Liver (tissue), 9 donors: ENCODE results near the gene UIMC1. TPM values are rescaled to one million over a fixed set of nuclear protein-coding genes. Genes with fewer than 3 reads are reported as not detected.
"Not testable (repeated sequence)": the region's sequence is repeated elsewhere in the genome, so short reads cannot be mapped to it uniquely, and the experiment has no call there.

Experiments used
- DNase-seq: peaks from one replicate; pipeline ENCODE4 v3.0.0-alpha.2; 2017; ENCODE audit warnings: low spot score
- H3K27ac ChIP-seq, 2 donors: one replicate each; pipeline ENCODE4 v1.7.0; 2013; ENCODE audit warnings: inconsistent platforms in 2 of 2, low read length in 2 of 2, control low read depth in 1 of 2, low read depth in 1 of 2, mild to moderate bottlenecking in 1 of 2
- H3K27me3 ChIP-seq, 4 donors: one replicate each; pipeline versions ENCODE4 v1.6.1 to v1.7.0; 2013; ENCODE audit warnings: low read length in 3 of 4, inconsistent platforms in 1 of 4, mild to moderate bottlenecking in 1 of 4, moderate library complexity in 1 of 4; ENCODE audit not compliant: control insufficient read depth in 4 of 4, insufficient read depth in 4 of 4
- H3K36me3 ChIP-seq, 4 donors: one replicate each; pipeline versions ENCODE4 v1.6.1 to v1.7.0; 2013; ENCODE audit warnings: low read length in 3 of 4, mild to moderate bottlenecking in 3 of 4, low read depth in 1 of 4, moderate library complexity in 1 of 4; ENCODE audit not compliant: control insufficient read depth in 4 of 4, insufficient read depth in 3 of 4
- H3K4me1 ChIP-seq, 4 donors: one replicate each; pipeline versions ENCODE4 v1.6.1 to v1.7.0; 2013; ENCODE audit warnings: low read length in 3 of 4, mild to moderate bottlenecking in 3 of 4, moderate library complexity in 1 of 4; ENCODE audit not compliant: control insufficient read depth in 4 of 4, insufficient read depth in 4 of 4
- H3K4me3 ChIP-seq, 3 donors: one replicate each; pipeline versions ENCODE4 v1.6.1 to v1.7.0; 2013; ENCODE audit warnings: low read length in 3 of 3, control low read depth in 1 of 3, low read depth in 1 of 3, mild to moderate bottlenecking in 1 of 3
- H3K9ac ChIP-seq, 2 donors: one replicate each; pipeline ENCODE4 v1.7.0; 2013; ENCODE audit warnings: low read length in 2 of 2, mild to moderate bottlenecking in 2 of 2, moderate library complexity in 2 of 2, control low read depth in 1 of 2, low read depth in 1 of 2
- H3K9me3 ChIP-seq, 4 donors: one replicate each; pipeline versions ENCODE4 v1.6.1 to v1.7.0; 2013; ENCODE audit warnings: low read length in 3 of 4; ENCODE audit not compliant: control insufficient read depth in 4 of 4
- EGR1 ChIP-seq, 2 donors: IDR thresholded peaks; 2 replicates each; pipeline ENCODE4 v1.6.1; 2016 to 2018; ENCODE audit warnings: antibody characterized with exemption in 2 of 2, low read depth in 2 of 2
- FOXA2 ChIP-seq: IDR thresholded peaks from 2 replicates; pipeline ENCODE4 v1.6.1; 2016; ENCODE audit warnings: antibody characterized with exemption
- GABPA ChIP-seq, 2 donors: IDR thresholded peaks in 1 of 2; conservative IDR thresholded peaks in 1 of 2; 2 replicates each; pipeline ENCODE4 v1.6.1; 2016; ENCODE audit warnings: antibody characterized with exemption in 2 of 2, mild to moderate bottlenecking in 1 of 2, moderate library complexity in 1 of 2
- HNF4A ChIP-seq, 2 donors: conservative IDR thresholded peaks; 2 replicates each; pipeline ENCODE4 v1.6.1; 2016; ENCODE audit warnings: antibody characterized with exemption in 2 of 2, mild to moderate bottlenecking in 2 of 2
- HNF4G ChIP-seq: IDR thresholded peaks from 2 replicates; pipeline ENCODE4 v1.6.1; 2016; ENCODE audit warnings: antibody characterized with exemption
- MAX ChIP-seq: IDR thresholded peaks from 2 replicates; pipeline ENCODE4 v1.6.1; 2016; ENCODE audit warnings: antibody characterized with exemption
- NR2F2 ChIP-seq: IDR thresholded peaks from 2 replicates; pipeline ENCODE4 v1.6.1; 2016; ENCODE audit warnings: antibody characterized with exemption
- RAD21 ChIP-seq, 2 donors: IDR thresholded peaks; 2 replicates each; pipeline ENCODE4 v1.6.1; 2016; ENCODE audit warnings: antibody characterized with exemption in 2 of 2, mild to moderate bottlenecking in 2 of 2
- RXRA ChIP-seq, 2 donors: IDR thresholded peaks; 2 replicates each; pipeline ENCODE4 v1.6.1; 2017 to 2018; ENCODE audit warnings: antibody characterized with exemption in 2 of 2, mild to moderate bottlenecking in 1 of 2
- YY1 ChIP-seq: IDR thresholded peaks from 2 replicates; pipeline ENCODE4 v1.6.1; 2016; ENCODE audit warnings: antibody characterized with exemption, mild to moderate bottlenecking
- WGBS: extraction: QIAGEN DNeasy Blood & Tissue Kit; methylation state at CpG from one replicate; pipeline ENCODE4 v1.1.7; 2013; 5-methylcytosine and 5-hydroxymethylcytosine counted together
- polyA plus RNA-seq, 2 donors: library from polyadenylated mRNA; stranded (reverse) in 1 of 2; unstranded in 1 of 2; fragments of 200-250 nt in 1 of 2; fragments of >200 nt in 1 of 2; fragmentation: Nextera tagmentation in 1 of 2; extraction: Ambion mirVana in 1 of 2; gene quantifications; one replicate each; pipeline versions ENCODE4 v1.2.1 to v1.2.3, GENCODE V29; 2013 to 2015
- total RNA-seq, 2 donors: library from RNA; depleted of rRNA; stranded (reverse); fragments of >200 nt; gene quantifications; one replicate each; pipeline ENCODE4 v1.2.3, GENCODE V29; 2014
- TF ChIP-seq, protein P1 (sequence below): IDR thresholded peaks from 2 replicates; pipeline ENCODE4 v1.6.1; 2016; ENCODE audit warnings: antibody characterized with exemption, mild to moderate bottlenecking
- TF ChIP-seq, protein P2 (sequence below): IDR thresholded peaks from 2 replicates; pipeline ENCODE4 v1.6.1; 2016; ENCODE audit warnings: antibody characterized with exemption
- donor health status: healthy.
- donor health status: healthy.
- donor health status: healthy.
- donor health status: healthy.
- donor health status: healthy.

Gene UIMC1
- total and polyA plus RNA-seq, 4 donors = 5.9 to 26.0 (median 11.7) TPM

- no peak overlapping the region for H3K27ac ChIP-seq
- 91% methylated on average over 2 of the region's 2 CpGs for WGBS
- H3K27me3 ChIP-seq = no peaks in the 10 kb centered on the region
- no peak overlapping the region for H3K4me3 ChIP-seq
- TF ChIP-seq RAD21 (IDR thresholded peaks at IDR 0.05) (no peak), RXRA (IDR thresholded peaks at IDR 0.05) (no peak), NR2F2 (no peak), FOXA2 (no peak), EGR1 (IDR thresholded peaks at IDR 0.05; ENCODE audit: low read depth in 2 of 2) (no peak), MAX (no peak), GABPA (IDR thresholded peaks at IDR 0.05 in 1 of 2, conservative IDR thresholded peaks at IDR 0.05 in 1 of 2) (no peak), HNF4A (conservative IDR thresholded peaks at IDR 0.05) (no peak), YY1 (no peak), HNF4G (no peak)
- TF ChIP-seq, protein P1, sequence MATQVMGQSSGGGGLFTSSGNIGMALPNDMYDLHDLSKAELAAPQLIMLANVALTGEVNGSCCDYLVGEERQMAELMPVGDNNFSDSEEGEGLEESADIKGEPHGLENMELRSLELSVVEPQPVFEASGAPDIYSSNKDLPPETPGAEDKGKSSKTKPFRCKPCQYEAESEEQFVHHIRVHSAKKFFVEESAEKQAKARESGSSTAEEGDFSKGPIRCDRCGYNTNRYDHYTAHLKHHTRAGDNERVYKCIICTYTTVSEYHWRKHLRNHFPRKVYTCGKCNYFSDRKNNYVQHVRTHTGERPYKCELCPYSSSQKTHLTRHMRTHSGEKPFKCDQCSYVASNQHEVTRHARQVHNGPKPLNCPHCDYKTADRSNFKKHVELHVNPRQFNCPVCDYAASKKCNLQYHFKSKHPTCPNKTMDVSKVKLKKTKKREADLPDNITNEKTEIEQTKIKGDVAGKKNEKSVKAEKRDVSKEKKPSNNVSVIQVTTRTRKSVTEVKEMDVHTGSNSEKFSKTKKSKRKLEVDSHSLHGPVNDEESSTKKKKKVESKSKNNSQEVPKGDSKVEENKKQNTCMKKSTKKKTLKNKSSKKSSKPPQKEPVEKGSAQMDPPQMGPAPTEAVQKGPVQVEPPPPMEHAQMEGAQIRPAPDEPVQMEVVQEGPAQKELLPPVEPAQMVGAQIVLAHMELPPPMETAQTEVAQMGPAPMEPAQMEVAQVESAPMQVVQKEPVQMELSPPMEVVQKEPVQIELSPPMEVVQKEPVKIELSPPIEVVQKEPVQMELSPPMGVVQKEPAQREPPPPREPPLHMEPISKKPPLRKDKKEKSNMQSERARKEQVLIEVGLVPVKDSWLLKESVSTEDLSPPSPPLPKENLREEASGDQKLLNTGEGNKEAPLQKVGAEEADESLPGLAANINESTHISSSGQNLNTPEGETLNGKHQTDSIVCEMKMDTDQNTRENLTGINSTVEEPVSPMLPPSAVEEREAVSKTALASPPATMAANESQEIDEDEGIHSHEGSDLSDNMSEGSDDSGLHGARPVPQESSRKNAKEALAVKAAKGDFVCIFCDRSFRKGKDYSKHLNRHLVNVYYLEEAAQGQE = no peak
- TF ChIP-seq, protein P2, sequence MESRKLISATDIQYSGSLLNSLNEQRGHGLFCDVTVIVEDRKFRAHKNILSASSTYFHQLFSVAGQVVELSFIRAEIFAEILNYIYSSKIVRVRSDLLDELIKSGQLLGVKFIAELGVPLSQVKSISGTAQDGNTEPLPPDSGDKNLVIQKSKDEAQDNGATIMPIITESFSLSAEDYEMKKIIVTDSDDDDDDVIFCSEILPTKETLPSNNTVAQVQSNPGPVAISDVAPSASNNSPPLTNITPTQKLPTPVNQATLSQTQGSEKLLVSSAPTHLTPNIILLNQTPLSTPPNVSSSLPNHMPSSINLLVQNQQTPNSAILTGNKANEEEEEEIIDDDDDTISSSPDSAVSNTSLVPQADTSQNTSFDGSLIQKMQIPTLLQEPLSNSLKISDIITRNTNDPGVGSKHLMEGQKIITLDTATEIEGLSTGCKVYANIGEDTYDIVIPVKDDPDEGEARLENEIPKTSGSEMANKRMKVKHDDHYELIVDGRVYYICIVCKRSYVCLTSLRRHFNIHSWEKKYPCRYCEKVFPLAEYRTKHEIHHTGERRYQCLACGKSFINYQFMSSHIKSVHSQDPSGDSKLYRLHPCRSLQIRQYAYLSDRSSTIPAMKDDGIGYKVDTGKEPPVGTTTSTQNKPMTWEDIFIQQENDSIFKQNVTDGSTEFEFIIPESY = no peak
- H3K4me1 ChIP-seq = no peaks in the 10 kb centered on the region
- DNase-seq = no peak
- H3K9ac ChIP-seq = no peak overlapping the region
- H3K9me3 ChIP-seq = no peaks in the 10 kb centered on the region
- H3K36me3 ChIP-seq = peaks cover 3 to 12% (median 9%) of the 10 kb centered on the region in 4 donors
These were observed 21.1 kb downstream of the UIMC1 start for GRCh38 chr5:176985516-176985915.

GRCh38 chr5:176984176-176984575 lies 22.4 kb downstream of the UIMC1 start:
- not testable (repeated sequence) for DNase-seq

DNA sequence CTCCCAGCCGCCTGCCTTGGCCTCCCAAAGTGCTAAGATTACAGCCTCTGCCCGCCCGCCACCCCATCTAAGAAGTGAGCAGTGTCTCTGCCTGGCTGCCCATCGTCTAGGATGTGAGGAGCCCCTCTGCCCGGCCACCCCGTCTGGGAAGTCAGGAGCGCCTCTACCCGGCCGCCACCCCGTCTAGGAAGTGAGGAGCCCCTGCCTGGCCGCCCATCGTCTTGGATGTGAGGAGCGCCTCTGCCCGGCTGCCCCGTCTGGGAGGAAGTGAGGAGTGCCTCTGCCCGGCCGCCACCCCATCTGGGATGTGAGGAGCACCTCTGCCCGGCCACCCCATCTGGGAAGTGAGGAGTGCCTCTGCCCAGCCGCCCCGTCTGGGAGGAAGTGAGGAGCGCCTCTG lies 23.0 kb downstream of the UIMC1 start:
- H3K27me3 ChIP-seq, H3K9ac ChIP-seq, DNase-seq, H3K4me1 ChIP-seq, H3K9me3 ChIP-seq, H3K4me3 ChIP-seq, H3K27ac ChIP-seq: not testable (repeated sequence)
- peaks cover 7 to 24% (median 16%) of the 10 kb centered on the region in 4 donors for H3K36me3 ChIP-seq
- WGBS = 98% methylated on average over 21 of the region's 21 CpGs

More at GRCh38 chr5:176984176-176984575, 22.4 kb downstream of the UIMC1 start:
- not testable (repeated sequence) for H3K27ac ChIP-seq, H3K9me3 ChIP-seq, H3K9ac ChIP-seq, H3K27me3 ChIP-seq, H3K4me1 ChIP-seq, H3K4me3 ChIP-seq
- H3K36me3 ChIP-seq = peaks cover 7 to 24% (median 16%) of the 10 kb centered on the region in 4 donors
- 98% methylated on average over 28 of the region's 28 CpGs for WGBS

GRCh38 chr5:176983112-176983511 lies 23.5 kb downstream of the UIMC1 start:
- 92% methylated on average over 13 of the region's 13 CpGs for WGBS
- H3K9ac ChIP-seq, DNase-seq, H3K4me3 ChIP-seq, H3K27me3 ChIP-seq, H3K9me3 ChIP-seq, H3K27ac ChIP-seq, H3K4me1 ChIP-seq: not testable (repeated sequence)
- peaks cover 7 to 24% (median 16%) of the 10 kb centered on the region in 4 donors for H3K36me3 ChIP-seq
